ENCODE measurements around the gene RNASE9. TPM values are rescaled to one million over a fixed set of nuclear protein-coding genes. Genes with fewer than 3 reads are reported as not detected.
A peak's percentile ranks its signal among the peaks of the same experiment; 100 is the strongest.
"Not testable (repeated sequence)": the region's sequence is repeated elsewhere in the genome, so short reads cannot be mapped to it uniquely, and the experiment has no call there.

RNASE9 gene
- not detected for total RNA-seq
- long read RNA-seq, result 0 reads

- ATAC-seq, result no peak
- no peak for DNase-seq
Measured at GRCh38 chr14:20560961-20561360, at the start of gene RNASE9. Gene RNASE9, minus strand, starts transcription at chr14:20561047.

DNA sequence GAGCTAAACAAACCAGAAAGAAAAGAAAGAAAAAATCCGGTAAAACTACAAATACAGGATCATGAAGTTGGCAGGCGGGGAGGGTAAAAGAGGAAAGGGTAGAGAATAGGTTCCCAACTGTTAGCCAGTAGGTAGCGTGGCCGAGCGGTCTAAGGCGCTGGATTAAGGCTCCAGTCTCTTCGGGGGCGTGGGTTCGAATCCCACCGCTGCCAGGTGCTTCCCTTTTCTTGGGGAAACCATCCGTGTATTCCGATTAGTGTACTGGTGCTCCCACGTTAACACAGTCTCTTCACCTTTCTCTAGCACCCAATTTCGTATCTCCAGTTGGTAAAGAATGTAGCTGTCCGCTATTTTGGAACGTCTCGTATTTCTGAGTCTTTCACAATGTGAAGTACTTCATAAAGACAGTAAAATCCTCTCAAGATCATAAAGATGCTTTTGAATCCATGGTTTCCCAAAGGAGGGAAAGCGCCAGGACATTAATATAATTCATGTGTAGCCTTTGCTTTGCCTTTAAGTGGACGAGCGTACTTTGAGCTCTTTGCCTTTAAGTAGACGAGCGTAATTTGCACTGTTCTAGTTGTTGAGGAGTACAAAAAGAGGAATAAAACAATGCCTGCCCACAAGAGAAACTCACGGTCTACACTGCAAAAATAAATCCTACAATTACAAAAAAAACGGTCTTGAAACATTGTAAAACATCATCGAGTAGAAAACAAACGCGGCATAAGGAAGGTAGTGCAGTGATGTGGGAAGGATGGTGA is 49.3 kb upstream of the RNASE9 start:
- DNase-seq (peak; percentile 71 to 83), ATAC-seq (peak; percentile 42)
- intact Hi-C loops (cut with DNase I, micrococcal nuclease), result loop anchor here (5.0 to 10.0 kb wide), 3 partner anchors 75 to 365 kb away; partner anchors contain the start of genes ANG (in 1 of the 2), PNP (in 1 of the 2) and RNASE4 (in 1 of the 2)

More at GRCh38 chr14:20560961-20561360, at the start of gene RNASE9:
- intact Hi-C loops (cut with DNase I, micrococcal nuclease), result no loop called here

DNA sequence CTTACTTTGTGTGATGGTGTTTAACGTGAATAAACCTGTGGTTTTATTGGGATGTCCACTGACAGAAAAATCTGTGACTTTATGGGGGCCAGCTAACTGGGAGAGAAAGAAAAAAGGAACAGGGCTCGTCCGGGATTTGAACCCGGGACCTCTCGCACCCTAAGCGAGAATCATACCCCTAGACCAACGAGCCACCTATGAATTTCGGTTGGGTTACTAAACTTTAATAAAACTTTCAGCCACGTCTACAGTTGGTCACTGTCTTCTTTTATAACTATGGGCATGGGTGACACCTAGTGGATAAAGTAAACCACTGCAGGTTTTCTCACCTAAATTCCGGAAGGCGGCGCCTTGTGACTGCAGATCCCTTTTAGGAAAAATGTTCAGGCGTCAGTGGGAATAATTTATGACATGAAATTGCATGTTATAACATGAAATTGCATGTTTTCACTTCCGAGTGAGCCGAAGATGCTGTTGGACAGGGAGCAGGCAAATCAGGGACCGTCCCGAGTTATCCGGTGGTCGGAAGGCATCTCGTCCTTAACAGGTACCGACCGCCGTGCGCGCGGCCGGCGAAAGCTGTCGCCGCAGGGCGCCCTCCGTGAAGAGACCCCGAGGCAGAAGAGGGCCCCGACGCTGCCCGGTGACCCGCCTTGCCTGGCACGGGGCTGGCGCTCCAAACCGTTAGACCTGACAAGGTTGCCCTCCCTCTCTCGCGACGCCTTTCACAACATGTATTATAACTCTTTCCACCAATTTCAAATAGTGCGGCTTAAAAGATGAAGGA is 48.6 kb upstream of the RNASE9 start:
- ATAC-seq (peak; percentile 47), DNase-seq (peak; percentile 33 to 66)
- intact Hi-C loops (cut with DNase I, micrococcal nuclease), result loop anchor here (5.0 to 10.0 kb wide), 5 partner anchors 75 to 365 kb away; partner anchors contain the start of genes ANG (in 1 of the 2), PNP (in 1 of the 2), RNASE4 (in 1 of the 2) and TEP1 (in 1 of the 2)

DNA sequence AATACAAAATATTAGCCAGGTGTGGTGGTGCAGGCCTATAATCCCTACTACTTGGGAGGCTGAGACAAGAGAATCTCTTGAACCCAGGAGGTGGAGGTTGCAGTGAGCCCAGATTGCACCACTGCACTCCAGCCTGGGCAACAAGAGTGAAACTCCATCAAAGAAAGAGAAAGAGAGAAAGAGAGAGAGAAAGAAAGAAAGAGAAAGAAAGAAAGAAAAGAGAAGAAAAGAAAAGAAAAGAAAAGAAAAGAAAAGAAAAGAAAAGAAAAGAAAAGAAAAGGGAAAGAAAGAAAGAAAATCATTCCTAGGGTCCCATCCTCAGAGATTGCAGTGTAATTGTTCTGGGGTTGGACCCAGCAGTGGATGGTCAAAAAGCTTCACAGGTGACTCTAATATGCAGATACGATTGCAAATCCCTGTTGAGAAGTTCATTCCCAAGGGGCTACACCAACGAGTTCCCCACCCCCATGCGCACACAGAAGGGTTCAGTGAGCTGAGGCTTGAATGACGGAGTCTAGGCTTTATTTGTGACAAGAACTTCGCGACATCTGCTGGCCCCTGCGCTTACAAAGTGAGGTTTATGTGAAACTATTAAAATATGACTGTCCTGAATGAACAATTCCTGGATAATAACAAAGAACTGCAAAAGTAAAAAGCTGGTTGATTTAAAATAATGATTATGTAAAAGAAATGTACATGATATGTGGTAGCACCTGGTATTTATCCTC is 47.7 kb upstream of the RNASE9 start:
- intact Hi-C loops (cut with DNase I, micrococcal nuclease), result loop anchor here in 1 of 2 donors (5.0 to 10.0 kb wide), 2 partner anchors 194 to 281 kb away; partner anchors contain the start of gene TEP1
- DNase-seq (no peak), ATAC-seq (no peak)

GRCh38 chr14:20607617-20608016 is 46.8 kb upstream of the RNASE9 start:
- no peak for ATAC-seq
- no peak for DNase-seq
- intact Hi-C loops (cut with DNase I, micrococcal nuclease), result loop anchor here in 1 of 2 donors (5.0 to 10.0 kb wide), 2 partner anchors 193 to 280 kb away; partner anchors contain the start of gene TEP1

DNA sequence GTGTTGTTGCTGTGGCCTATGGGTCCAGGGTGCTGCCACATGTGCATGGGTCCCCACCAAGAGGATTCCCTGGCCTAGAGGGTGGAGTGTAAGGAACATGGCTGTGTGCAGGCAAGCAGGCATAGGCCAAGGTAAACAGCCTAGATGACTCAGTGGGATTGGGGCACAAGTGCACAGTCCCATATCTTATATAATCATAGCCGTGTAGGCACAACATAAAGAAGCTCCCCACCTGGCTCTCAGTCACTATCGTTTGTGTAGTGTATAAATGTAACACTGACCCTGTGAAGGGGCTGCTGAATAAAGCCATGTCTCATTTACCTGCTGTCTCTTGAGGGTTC is 46.0 kb upstream of the RNASE9 start:
- intact Hi-C loops (cut with DNase I, micrococcal nuclease), result loop anchor here in 1 of 2 donors (5.0 to 10.0 kb wide), 2 partner anchors 192 to 280 kb away; partner anchors contain the start of gene TEP1
- ATAC-seq (no peak), DNase-seq (no peak)

DNA sequence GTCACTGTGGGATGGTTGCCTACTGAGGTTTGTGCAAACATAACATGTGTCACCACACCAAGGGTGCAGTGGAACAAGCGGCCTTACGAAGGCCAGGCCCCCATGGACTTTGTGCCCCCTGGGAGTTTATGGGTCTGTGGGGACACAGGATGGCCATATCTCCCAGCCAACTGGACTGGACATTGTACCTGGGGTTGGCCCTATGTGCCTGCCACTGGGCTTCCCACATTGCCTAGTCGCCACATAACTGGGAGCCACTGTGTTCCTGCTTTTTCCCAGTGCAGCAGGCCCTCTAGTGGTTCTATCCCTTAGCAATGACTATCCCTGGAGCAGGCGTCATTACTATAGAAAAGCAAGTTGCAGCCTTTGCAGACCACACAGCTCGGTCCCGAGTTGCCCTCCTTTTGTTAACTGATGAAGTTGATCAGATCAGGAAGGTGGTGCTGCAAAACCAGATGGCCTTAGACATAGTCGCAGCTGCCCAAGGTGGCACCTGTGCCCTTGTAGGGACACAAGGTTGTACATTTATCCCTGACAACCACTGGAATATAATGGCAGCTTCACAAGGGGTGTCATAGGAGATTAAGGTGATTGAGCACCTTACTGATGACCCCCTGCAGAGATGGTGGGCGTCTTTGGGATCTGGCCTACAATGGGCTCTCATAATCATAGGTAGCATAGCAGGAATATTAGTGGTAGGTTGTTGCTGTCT is 45.5 kb upstream of the RNASE9 start:
- DNase-seq (peak; percentile 47), ATAC-seq (peak; percentile 78)
- intact Hi-C loops (cut with DNase I, micrococcal nuclease), result loop anchor here in 1 of 2 donors (5.0 to 10.0 kb wide), 2 partner anchors 192 to 279 kb away; partner anchors contain the start of gene TEP1

DNA sequence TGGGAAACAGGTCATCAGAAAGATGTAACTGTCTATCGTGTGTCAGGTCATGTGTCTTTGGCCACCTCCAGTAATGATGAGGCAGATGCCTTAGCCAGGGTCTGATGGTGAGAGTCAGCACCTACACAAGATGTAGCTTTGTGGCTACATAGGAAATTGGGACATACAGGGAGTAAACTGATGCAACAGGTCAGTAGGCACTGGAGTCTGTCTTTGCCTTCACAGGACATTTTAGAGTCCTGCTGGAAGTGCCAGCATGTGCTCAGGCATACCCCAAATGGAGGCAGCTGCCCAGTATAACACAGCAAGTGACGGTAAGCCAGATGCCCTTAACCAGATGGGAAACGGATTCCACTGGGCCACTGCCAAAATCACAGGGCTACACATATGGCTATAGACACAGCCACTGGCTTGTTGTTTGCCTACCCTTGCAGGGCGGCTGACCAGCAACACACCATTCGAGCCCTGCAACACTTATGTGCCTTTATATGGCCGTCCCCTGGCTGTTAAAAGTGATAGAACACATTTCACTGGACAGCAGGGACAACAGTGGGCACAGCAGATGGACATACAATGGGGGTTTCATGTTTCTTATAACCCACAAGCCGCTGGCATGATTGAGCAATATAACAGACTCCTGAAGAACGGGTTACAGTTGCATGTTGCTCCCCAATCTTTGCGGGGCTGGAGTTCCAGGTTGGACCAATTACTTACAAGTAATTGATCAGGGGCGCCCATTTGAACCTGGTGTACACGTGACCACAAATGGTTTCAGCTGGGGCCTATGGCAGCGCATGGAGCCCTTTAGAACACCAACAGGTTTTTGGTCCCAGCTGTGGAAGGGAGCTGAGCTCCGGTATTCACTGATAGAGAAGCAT is 43.2 kb upstream of the RNASE9 start:
- DNase-seq (no peak), ATAC-seq (no peak)
- intact Hi-C loops (cut with DNase I, micrococcal nuclease), result loop anchor here in 1 of 2 donors (10.0 kb wide), 1 partner anchor 189 kb away; the partner anchor contains the start of gene TEP1

- DNase-seq (no peak), ATAC-seq (no peak)
- intact Hi-C loops (cut with DNase I, micrococcal nuclease), result loop anchor here in 1 of 2 donors (10.0 kb wide), 1 partner anchor 188 kb away; the partner anchor contains the start of gene TEP1
Measured at GRCh38 chr14:20602583-20602982, 41.7 kb upstream of the RNASE9 start.

DNA sequence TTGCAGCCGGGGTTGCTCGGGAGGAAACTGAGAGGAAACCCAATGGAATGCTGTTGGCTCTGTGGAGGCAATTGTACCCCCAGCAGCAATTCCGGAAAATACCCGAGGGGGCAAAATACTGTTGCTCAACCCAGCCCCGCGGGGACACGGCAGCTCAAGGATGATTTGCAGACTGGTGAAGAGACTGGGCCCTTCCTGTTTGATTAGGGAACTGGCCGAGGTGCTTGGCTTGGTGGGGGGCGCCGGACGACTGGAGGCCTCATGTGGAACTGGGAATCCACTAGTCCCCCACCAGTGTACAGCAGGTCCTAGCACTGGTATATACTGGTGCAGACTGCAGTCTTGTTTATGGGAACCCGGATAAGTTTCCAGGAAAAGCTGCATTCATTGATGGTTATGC is 40.7 kb upstream of the RNASE9 start:
- ATAC-seq (no peak), DNase-seq (no peak)
- intact Hi-C loops (cut with DNase I, micrococcal nuclease), result loop anchor here in 1 of 2 donors (10.0 kb wide), 1 partner anchor 187 kb away; the partner anchor contains the start of gene TEP1

DNA sequence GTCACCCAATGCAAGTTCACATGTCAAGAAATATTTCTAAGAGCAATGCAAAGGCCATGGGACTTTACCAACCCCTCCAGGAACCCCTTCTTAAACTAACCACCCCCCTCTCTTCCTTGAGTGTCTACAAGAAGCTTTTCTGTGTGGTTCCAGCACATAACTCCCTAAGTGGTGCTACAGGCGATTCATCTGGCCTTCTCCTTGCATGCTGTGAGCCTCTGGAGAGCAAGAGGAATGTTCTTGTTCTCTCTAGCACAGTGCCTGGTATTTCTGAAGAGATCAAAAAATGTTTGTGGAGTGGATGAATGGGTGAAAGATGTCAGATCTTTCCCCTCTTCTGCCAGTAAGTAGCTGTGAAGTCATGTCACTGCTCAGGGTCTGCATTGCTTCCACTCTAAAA is 36.3 kb upstream of the RNASE9 start:
- intact Hi-C loops (cut with DNase I, micrococcal nuclease), result no loop called here
- ATAC-seq (no peak), DNase-seq (no peak)

- ATAC-seq; intact Hi-C loops (cut with DNase I, micrococcal nuclease); DNase-seq: not testable (repeated sequence)
Measured at GRCh38 chr14:20595726-20596125, 34.9 kb upstream of the RNASE9 start.

DNA sequence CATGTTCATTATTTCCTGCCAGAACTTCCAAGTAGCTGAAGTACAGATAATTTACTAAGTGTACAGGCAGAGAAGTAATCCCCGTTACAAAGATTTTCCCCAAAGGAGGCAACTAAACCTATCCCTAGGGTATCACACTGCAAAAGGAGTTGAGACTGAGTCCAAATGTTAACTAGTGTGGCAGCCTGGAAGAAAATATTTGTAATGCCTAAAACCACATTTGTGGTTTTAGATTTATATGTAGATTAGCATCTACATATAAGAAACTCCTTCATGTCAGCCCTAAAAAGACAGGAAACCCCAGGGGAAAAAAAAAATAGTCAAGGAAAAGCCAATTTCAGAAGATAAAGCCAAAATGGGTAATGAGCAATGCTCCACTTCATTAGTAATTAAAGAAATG is 31.7 kb upstream of the RNASE9 start:
- ATAC-seq, result no peak
- DNase-seq, result no peak
- intact Hi-C loops (cut with DNase I, micrococcal nuclease), result no loop called here

DNA sequence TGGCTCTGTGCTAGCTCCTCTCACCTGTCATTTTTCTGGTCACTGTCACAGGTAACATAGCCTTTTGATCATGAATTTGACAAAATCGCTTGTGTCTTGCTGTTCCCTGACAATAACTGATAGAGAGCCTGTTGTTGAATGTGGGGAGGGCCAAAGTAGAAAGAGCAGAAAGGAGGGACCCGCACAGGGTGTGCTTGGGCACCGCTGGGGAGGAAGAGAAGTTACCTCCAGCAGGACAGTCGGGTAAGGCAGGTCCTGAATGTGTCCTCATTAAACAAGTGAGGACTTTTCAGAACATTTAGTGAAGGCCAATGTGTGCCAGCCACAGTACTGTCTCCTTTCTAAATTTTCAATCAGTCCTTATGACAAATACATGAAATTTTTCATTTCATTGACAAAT is 30.4 kb upstream of the RNASE9 start, which contains the start of gene RNASE12:
RNASE12 (minus strand) TSS at position 142 of the 400 bp plus-strand sequence. CDS start 653 bp downstream, outside the sequence.
- no peak for ATAC-seq
- intact Hi-C loops (cut with DNase I, micrococcal nuclease), result no loop called here
- no peak for DNase-seq

DNA sequence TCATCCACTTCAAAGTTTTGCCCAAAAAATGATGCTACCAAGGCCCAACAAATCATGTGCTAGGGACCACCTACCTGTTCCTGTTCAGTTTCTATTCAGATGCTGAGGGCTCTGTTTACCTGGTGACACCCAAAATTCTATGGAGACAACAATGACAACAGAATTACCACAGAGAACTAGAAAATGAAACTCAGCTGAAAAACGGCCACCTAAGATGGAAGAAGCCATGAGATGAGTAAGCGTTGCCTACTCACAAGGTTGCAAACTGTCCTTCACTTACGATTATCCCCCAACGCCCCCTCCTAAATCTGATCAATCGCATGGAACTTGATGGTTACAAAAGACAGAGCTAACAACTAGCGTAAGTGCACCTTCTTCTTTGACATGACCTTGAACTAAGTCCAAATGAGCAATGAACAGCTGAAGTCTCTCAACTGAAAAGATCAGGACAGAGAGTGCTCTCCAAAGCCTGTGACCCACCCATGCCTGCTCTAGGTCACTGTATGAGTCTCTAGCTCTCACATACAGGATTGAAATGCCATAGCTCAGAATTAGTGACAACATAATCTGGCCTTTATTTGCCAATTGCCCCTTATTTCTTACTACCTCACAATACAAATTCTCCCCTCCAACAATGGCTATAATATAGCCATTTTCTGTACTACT is 26.8 kb upstream of the RNASE9 start, which contains the start of gene RNASE11:
RNASE11 (minus strand) TSS at position 513 of the 666 bp plus-strand sequence.
- no peak for ATAC-seq
- no peak for DNase-seq
- intact Hi-C loops (cut with DNase I, micrococcal nuclease), result no loop called here

DNA sequence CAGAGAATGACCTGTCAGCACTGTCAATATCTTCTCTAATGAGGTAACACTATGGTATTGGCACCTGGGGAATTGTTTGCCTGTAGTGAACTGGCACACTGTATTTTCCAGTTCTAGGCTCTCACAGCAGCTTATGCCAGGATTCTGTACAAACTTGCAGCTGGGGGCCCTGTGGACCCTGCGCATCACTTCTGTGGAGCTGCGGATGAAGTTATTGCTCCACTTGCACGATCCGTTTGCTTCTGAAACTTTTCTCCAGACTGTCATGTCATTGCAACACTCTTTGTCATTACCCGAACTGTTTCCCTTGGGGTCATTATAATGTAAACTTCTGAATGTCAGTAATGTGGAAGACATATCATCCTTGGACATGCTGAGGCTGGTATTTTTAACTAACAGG is 23.1 kb upstream of the RNASE9 start:
- no peak for ATAC-seq
- DNase-seq, result no peak
- intact Hi-C loops (cut with DNase I, micrococcal nuclease), result no loop called here

Measured in left colon (tissue), 2 donors.